GM03348 (cell line): Measurements from ENCODE around the gene WIZ.

Experiments
- DNase-seq: peaks from one replicate; pipeline ENCODE4 v3.0.0; 2012; ENCODE audit warnings: low spot score

The WIZ gene

DNA sequence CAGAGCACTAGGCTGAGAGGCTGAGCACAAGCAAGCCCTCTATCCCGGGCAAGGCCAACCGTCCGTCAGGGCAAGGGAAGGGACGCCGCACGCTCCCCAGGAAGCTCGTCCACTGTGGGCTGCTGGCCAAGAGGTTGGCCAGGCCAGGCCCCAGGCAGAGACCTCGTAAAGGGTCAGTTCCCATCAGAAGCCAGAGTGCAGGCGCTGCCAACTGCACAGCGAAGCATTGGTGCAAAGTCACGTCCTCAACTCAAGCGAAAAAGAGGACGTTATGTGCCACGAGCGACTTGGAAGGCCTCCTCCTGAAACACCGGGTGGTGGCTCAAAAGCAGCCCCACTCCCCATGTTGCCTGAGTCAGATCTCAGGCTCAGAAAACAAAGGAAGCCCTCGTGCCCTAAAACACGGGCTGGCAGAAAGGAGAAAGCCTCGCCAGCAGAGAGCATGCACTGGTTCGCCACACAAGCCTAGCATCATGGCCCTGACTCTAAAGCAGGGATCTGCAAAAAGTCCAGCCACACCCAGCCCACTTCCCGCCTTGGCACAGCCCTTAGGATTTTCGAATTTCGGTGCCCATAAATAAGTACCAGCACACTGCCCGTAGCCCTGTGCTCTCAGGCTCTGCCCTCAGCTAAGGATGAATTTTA lies 74.8 kb downstream of the WIZ start:
- no peak for DNase-seq

DNA sequence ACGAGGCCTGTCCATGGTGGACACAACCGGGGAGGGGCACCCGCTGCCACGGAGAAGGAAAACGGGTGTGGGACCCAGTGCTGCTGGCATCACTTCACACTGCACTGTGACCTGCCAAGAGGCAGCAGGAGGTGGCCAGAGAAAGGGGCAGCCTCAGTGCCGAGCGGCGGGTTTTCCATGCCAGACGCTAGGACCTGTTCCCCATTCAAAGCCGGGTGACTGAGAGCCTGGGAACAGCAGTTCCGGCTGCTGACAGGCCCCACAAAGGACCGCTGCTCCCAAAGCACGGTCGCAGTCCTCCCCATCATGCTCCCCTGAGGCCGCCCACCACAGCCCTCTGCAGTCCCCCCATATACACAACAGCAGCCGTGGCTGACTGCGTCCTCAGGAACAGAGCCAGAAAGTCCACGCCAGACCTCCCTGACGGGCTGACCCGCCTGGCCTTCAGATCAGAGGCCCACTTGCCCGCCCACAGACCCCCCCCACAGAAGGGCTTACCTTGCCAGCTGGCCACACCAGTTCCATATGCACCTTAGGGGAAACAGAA lies 75.6 kb downstream of the WIZ start:
- DNase-seq, result no peak

DNA sequence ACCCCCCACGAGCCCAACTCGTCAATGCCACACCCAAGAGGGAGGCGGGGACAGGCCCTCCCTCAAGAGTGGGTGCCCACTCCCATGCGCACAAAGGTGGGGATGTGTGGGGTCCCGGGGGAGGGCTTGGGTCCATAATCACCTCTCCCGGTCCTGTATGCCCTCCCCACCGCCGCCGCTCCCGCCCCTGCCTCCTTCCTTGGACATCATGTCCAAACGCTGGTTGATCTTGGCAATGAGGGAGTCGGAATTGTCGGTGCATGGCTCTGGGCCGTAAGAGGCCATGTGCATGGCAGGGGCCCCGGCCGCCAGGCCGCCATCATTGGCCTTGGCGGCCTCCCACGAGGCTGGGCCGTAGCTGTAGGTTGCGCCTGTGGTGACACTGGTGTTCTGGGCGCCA lies 76.1 kb downstream of the WIZ start:
- no peak for DNase-seq

DNA sequence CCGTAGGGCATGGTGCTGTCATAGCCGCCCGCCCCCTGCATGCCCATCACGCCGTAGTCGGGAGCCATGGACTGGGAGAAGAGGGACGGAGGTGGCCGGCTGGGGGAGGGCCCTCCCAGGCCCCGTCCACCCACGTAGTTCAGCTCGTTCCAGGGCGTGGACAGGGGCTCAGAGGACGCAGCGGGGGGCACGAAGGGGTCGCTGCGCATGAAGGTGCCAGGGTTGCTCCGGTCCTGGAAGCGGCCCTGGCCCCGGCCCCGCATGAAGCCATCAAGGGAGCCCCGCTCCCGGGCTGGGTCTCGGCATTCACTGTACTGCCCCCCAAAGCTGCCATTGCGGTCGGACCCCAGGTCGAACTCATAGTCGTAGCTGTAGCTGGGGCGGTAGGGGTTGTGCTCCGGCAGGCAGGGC lies 76.9 kb downstream of the WIZ start:
- no peak for DNase-seq

DNA sequence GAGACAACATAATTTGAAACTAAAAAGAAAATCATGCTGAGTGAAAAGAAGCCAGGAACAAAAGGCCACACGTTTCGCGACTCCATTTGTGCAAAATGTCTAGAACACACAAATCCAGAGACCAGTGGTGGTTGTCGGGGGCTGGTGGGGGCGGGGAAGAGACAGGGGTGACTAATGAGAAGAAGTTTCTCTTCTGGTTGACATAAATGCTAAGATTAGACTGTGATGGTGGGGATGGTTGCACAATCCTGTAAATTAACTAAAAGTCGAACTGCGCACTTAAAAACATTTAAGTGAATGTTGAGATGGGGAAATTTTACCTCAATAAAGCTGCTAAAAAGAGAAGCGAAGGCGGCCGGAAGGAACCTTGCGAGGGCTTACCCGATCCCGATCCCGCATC lies 77.3 kb downstream of the WIZ start:
- no peak for DNase-seq

DNA sequence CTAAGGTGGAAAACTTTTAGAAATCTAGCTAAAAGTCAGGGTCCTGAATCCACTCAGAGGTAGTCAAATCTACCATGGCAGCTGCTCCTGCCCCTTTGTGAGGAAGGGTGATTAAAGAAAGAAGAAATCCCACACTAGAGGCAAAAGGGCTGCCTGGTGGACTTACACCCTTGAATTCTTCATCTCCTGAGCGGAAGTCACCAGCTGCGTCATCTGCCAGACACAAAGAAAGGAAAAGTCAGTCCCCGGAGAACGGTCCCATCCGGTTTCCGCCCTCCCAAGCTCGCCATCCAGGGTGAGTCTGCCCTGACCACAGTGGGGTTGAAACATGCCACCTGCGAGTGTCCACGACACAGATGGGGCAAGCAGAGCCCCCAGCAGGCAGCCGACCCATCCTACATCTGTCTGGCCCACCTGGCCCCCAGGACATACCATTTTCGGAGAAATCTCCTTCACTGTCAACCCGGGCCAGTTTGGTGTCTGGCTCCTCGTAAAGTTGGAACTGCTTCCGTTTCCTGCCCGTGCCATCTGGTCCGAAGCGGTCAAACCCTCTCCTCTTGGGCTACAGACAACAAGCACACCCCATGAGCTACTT lies 77.9 kb downstream of the WIZ start:
- no peak for DNase-seq

DNA sequence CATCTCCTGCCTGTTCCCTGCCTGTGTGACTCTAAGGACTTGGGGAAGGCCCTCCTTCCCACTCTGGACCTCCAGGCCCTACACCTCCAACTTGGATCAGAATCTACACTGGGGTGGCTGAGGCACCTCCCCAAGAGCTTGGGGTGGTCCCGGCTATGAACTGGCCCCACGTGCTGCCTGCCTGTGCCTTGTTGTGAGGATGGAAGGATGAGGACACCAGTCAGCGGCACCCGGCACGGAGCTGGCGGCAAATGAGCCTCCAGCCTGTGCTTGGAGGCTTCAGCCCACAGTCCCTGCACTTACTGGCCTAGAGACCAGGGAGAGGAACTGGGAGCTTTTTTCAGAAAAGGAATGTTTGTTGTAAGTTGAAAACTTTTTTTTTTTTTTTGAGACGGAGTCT lies 78.6 kb downstream of the WIZ start:
- no peak for DNase-seq
